Mesenchymal stem cell (in vitro differentiated cells and primary cell): ENCODE results near the gene FTCD.

Experiments
- DNase-seq: peaks from one replicate; pipeline ENCODE4 v3.0.0-alpha.2; 2013
- H2AFZ ChIP-seq: one replicate; pipeline ENCODE4 v1.6.1; 2013; ENCODE audit warnings: low read depth, mild to moderate bottlenecking, control low read depth, inconsistent platforms, low read length, moderate library complexity
- H2AK5ac ChIP-seq: 2 replicates; pipeline ENCODE4 v1.6.1; 2013; ENCODE audit warnings: low read length, moderate library complexity, mild to moderate bottlenecking, inconsistent platforms; ENCODE audit not compliant: severe bottlenecking
- H2BK120ac ChIP-seq: one replicate; pipeline ENCODE4 v1.6.1; 2013; ENCODE audit warnings: low read depth, mild to moderate bottlenecking, inconsistent platforms, low read length, moderate library complexity
- H2BK12ac ChIP-seq, 2 experiments: one replicate each; pipeline ENCODE4 v1.6.1; 2013; ENCODE audit warnings: inconsistent platforms in 2 of 2, low read length in 2 of 2, mild to moderate bottlenecking in 2 of 2, moderate library complexity in 2 of 2, control low read depth in 1 of 2
- H2BK15ac ChIP-seq: one replicate; pipeline ENCODE4 v1.6.1; 2013; ENCODE audit warnings: mild to moderate bottlenecking, low read depth, inconsistent platforms; ENCODE audit not compliant: poor library complexity, severe bottlenecking
- H2BK5ac ChIP-seq: 2 replicates; pipeline ENCODE4 v1.6.1; 2013; ENCODE audit warnings: low read depth, mild to moderate bottlenecking, low read length, control low read depth, inconsistent platforms; ENCODE audit not compliant: poor library complexity, severe bottlenecking
- H3K14ac ChIP-seq, 2 experiments: one replicate each; pipeline ENCODE4 v1.6.1; 2013; ENCODE audit warnings: inconsistent platforms in 2 of 2, low read length in 2 of 2, control low read depth in 1 of 2, mild to moderate bottlenecking in 1 of 2, moderate library complexity in 1 of 2
- H3K18ac ChIP-seq, 2 experiments: one replicate each; pipeline ENCODE4 v1.6.1; 2013; ENCODE audit warnings: inconsistent platforms in 2 of 2, low read length in 2 of 2, control low read depth in 1 of 2, low read depth in 1 of 2, mild to moderate bottlenecking in 1 of 2
- H3K23ac ChIP-seq, 2 experiments: one replicate each; pipeline ENCODE4 v1.6.1; 2013; ENCODE audit warnings: inconsistent platforms in 2 of 2, low read length in 2 of 2, mild to moderate bottlenecking in 2 of 2, moderate library complexity in 2 of 2, control low read depth in 1 of 2
- H3K27ac ChIP-seq: 2 replicates; pipeline ENCODE4 v1.5.1; 2013; ENCODE audit warnings: mild to moderate bottlenecking, moderate library complexity, low read length, control low read depth, inconsistent platforms; ENCODE audit not compliant: poor library complexity, severe bottlenecking
- H3K27me3 ChIP-seq, 2 experiments: 2 replicates each; pipeline versions ENCODE4 v1.6.1 to v1.7.0; 2013; ENCODE audit warnings: low read length in 2 of 2, mild to moderate bottlenecking in 2 of 2, moderate library complexity in 2 of 2, control low read depth in 1 of 2, inconsistent platforms in 1 of 2; ENCODE audit not compliant: control insufficient read depth in 1 of 2, insufficient read depth in 1 of 2
- H3K36me3 ChIP-seq, 2 experiments: 2 replicates each; pipeline versions ENCODE4 v1.6.1 to v1.7.0; 2013; ENCODE audit warnings: low read length in 2 of 2, control low read depth in 1 of 2, inconsistent platforms in 1 of 2, low read depth in 1 of 2, mild to moderate bottlenecking in 1 of 2; ENCODE audit not compliant: insufficient read depth in 2 of 2, control insufficient read depth in 1 of 2
- H3K4ac ChIP-seq, 2 experiments: one replicate each; pipeline ENCODE4 v1.6.1; 2013; ENCODE audit warnings: inconsistent platforms in 2 of 2, low read length in 2 of 2, mild to moderate bottlenecking in 2 of 2, moderate library complexity in 2 of 2, control low read depth in 1 of 2, low read depth in 1 of 2
- H3K4me1 ChIP-seq: 2 replicates; pipeline ENCODE4 v1.6.1; 2013; ENCODE audit warnings: low read depth, low read length, control low read depth; ENCODE audit not compliant: control insufficient read depth, insufficient read depth
- H3K4me2 ChIP-seq: 2 replicates; pipeline ENCODE4 v1.6.1; 2013; ENCODE audit warnings: low read length, mild to moderate bottlenecking, inconsistent platforms; ENCODE audit not compliant: poor library complexity, severe bottlenecking
- H3K4me3 ChIP-seq, 2 experiments: 2 replicates each; pipeline versions ENCODE4 v1.5.1 to v1.7.0; 2013; ENCODE audit warnings: low read length in 2 of 2, mild to moderate bottlenecking in 2 of 2, control low read depth in 1 of 2, low read depth in 1 of 2; ENCODE audit not compliant: insufficient read depth in 1 of 2
- H3K79me1 ChIP-seq: replicated peaks from 2 replicates; pipeline ENCODE4 v1.6.1; 2013; ENCODE audit warnings: mild to moderate bottlenecking, control low read depth, low read length, inconsistent platforms; ENCODE audit not compliant: poor library complexity, severe bottlenecking
- H3K9ac ChIP-seq: 2 replicates; pipeline ENCODE4 v1.7.0; 2013; ENCODE audit warnings: mild to moderate bottlenecking, low read length, moderate library complexity
- H3K9me3 ChIP-seq: 2 replicates; pipeline ENCODE4 v1.7.0; 2013; ENCODE audit warnings: mild to moderate bottlenecking, low read length; ENCODE audit not compliant: control insufficient read depth
- H4K8ac ChIP-seq: one replicate; pipeline ENCODE4 v1.6.1; 2013; ENCODE audit warnings: inconsistent platforms, mild to moderate bottlenecking, low read length, moderate library complexity
- H4K91ac ChIP-seq: one replicate; pipeline ENCODE4 v1.6.1; 2013; ENCODE audit warnings: mild to moderate bottlenecking, low read length, inconsistent platforms
- WGBS: methylation state at CpG from one replicate; pipeline ENCODE4 v1.1.7; 2013; ENCODE audit warnings: mixed read lengths; 5-methylcytosine and 5-hydroxymethylcytosine counted together

The FTCD gene

DNA sequence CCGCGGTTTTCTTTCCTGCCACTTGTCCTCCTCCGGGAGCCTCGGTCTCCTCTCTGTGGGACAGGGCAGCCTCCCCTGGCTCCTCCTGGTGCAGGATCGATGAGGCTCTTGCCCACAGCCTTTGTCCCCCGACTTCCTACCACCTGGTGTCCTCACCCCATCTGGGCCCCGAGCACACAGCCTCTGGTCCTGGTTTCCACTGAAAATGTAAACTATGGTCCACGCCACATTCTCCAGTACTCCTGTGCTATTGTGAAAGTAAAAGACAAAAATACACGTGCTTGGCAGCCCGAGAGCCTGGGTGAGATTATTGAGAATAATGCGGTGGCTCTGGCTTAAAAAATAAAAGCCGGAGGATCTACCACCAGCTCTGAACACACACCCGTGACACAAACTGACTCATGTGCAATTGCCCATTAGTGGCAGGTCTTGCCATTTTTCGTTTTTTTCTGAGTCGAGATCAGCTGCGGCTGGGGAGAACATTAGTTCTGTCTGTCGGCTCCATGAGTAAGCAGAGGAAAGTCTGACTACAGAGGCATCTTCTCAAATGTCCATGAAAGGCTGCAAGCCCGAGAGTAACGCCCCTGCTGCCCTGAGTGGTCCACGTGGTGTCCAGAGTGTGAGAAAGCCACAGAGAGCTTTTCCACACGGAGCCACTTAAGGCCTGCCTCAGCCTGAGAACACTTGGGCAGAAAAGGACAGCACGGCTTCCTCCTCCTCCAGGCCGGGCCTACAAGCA is 63.2 kb downstream of the FTCD start:
- DNase-seq, result peak; percentile 98
- Histone ChIP-seq H3K4me3 (peak overlapping the region in 1 of 2 experiments; percentile 71), H3K9me3 (peaks cover 29% of the 10 kb centered on the region), H3K4ac (peak overlapping the region; percentile 32 to 39), H3K4me1 (peaks cover 11% of the 10 kb centered on the region), H3K9ac (peak overlapping the region; percentile 95), H3K27me3 (no peaks in the 10 kb centered on the region), H2AFZ (no peak overlapping the region), H4K8ac (peak overlapping the region; percentile 70), H2BK120ac (peak overlapping the region; percentile 51), H3K27ac (no peak overlapping the region), H3K14ac (no peak overlapping the region), H3K36me3 (no peaks in the 10 kb centered on the region), H2BK5ac (no peak overlapping the region), H3K79me1 (no peaks in the 10 kb centered on the region), H2BK15ac (peak overlapping the region; percentile 57), H2BK12ac (peak overlapping the region; percentile 66 to 80), H3K23ac (no peak overlapping the region), H4K91ac (peak overlapping the region; percentile 95), H3K18ac (peak overlapping the region; percentile 77 to 86), H3K4me2 (no peak overlapping the region), H2AK5ac (no peak overlapping the region)
- 75% methylated on average over 20 of the region's 23 CpGs for WGBS

DNA sequence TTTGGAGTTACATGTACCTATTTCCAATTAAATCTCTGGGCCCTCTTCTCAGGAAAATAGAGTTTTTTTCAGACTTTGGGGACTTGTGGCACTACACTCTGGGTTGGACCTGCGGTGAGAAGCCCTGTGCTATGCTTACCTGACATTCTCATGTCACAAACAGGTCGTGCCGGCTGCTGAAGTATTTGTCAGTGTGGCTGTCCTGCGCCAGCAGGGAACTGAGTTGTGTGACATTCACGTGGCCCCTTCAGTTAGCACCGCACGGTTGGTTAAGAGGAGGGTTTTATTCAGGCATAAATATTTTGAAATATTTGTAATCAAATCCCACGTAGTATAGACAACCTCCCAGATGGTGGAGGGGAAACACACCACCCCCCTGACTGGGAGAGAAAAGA is 63.8 kb downstream of the FTCD start:
- H2BK120ac ChIP-seq, result peak overlapping the region; percentile 6
- peak overlapping the region; percentile 95 for H3K9ac ChIP-seq
- H4K91ac ChIP-seq, result peak overlapping the region; percentile 95
- peak overlapping the region; percentile 49 to 76 for H2BK12ac ChIP-seq
- DNase-seq, result no peak
- peaks cover 5% of the 10 kb centered on the region for H3K4me1 ChIP-seq
- WGBS, result 88% methylated on average over 6 of the region's 8 CpGs
- H3K4me3 ChIP-seq, result peak overlapping the region in 1 of 2 experiments; percentile 71
- H2BK15ac ChIP-seq, result no peak overlapping the region
- H3K79me1 ChIP-seq, result no peaks in the 10 kb centered on the region
- H3K27ac ChIP-seq, result no peak overlapping the region
- H3K18ac ChIP-seq, result peak overlapping the region; percentile 67 to 89
- H3K23ac ChIP-seq, result no peak overlapping the region
- H2BK5ac ChIP-seq, result no peak overlapping the region
- H2AK5ac ChIP-seq, result no peak overlapping the region
- no peak overlapping the region for H2AFZ ChIP-seq
- peak overlapping the region in 1 of 2 experiments; percentile 78 for H3K4ac ChIP-seq
- peaks cover 35% of the 10 kb centered on the region for H3K9me3 ChIP-seq
- no peak overlapping the region for H4K8ac ChIP-seq
- no peaks in the 10 kb centered on the region for H3K36me3 ChIP-seq
- H3K4me2 ChIP-seq, result no peak overlapping the region
- H3K27me3 ChIP-seq, result no peaks in the 10 kb centered on the region
- H3K14ac ChIP-seq, result no peak overlapping the region

DNA sequence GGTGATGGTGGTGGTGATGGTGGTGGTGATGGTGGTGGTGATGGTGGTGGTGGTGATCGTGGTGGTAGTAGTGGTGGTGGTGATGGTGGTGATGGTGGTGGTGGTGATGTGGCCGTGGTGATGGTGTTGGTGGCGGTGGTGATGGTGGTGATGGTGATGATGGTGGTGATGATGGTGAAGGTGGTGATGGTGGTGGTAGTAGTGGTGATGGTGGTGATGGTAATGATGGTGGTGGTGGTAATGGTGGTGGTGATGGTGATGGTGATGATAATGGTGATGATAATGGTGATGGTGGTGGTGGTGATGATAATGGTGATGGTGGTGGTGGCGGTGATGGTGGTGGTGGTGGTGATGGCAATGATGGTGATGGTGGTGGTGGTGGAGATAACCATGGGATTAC is 64.3 kb downstream of the FTCD start:
- Histone ChIP-seq H3K18ac (peak overlapping the region in 1 of 2 experiments; percentile 0), H4K91ac (peak overlapping the region; percentile 48), H3K79me1 (no peaks in the 10 kb centered on the region), H3K9ac (peak overlapping the region; percentile 95), H3K23ac (no peak overlapping the region), H2BK120ac (no peak overlapping the region), H2BK15ac (no peak overlapping the region), H3K27ac (no peak overlapping the region), H3K4me3 (no peak overlapping the region), H3K36me3 (no peaks in the 10 kb centered on the region), H2AK5ac (no peak overlapping the region), H3K4me2 (no peak overlapping the region), H2AFZ (no peak overlapping the region), H3K9me3 (peaks cover 36% of the 10 kb centered on the region), H3K4ac (no peak overlapping the region), H4K8ac (no peak overlapping the region), H3K4me1 (peaks cover 3% of the 10 kb centered on the region), H2BK5ac (no peak overlapping the region), H3K27me3 (no peaks in the 10 kb centered on the region), H3K14ac (no peak overlapping the region), H2BK12ac (peak overlapping the region in 1 of 2 experiments; percentile 42)
- no peak for DNase-seq
- 93% methylated on average over 4 of the region's 4 CpGs for WGBS

DNA sequence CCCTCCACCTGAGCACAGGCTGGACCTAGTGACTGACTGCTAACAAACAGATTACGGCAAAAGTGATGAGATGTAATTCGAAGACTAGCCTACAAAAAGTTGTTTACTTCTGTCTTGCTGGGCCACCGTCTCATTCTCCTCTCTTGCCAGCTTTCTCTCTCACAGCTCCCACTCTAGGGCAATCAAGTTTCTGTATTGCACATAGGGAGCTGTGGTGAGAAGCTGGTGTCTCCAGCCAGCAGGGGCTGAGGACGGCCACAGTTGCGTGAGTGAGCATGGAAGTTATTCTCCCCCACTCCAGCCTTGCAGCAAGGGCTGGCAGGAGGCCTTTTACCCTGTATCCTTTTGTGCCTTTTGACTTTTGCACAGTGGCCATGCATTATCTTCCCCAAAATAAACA is 66.1 kb downstream of the FTCD start:
- H4K8ac ChIP-seq, result no peak overlapping the region

More for the DNA sequence above, 66.1 kb downstream of the FTCD start:
- H3K23ac ChIP-seq, result no peak overlapping the region
- H3K36me3 ChIP-seq, result no peaks in the 10 kb centered on the region
- WGBS, result 89% methylated on average over 5 of the region's 5 CpGs
- H2AK5ac ChIP-seq, result no peak overlapping the region
- H3K4me2 ChIP-seq, result no peak overlapping the region
- peaks cover 3% of the 10 kb centered on the region for H3K4me1 ChIP-seq
- DNase-seq, result no peak
- no peak overlapping the region for H3K4ac ChIP-seq
- no peak overlapping the region for H4K91ac ChIP-seq
- no peak overlapping the region for H2BK12ac ChIP-seq
- H3K27me3 ChIP-seq, result no peaks in the 10 kb centered on the region
- no peak overlapping the region for H2BK120ac ChIP-seq
- no peak overlapping the region for H2BK15ac ChIP-seq
- H3K4me3 ChIP-seq, result peak overlapping the region in 1 of 2 experiments; percentile 14
- H2AFZ ChIP-seq, result no peak overlapping the region
- H3K14ac ChIP-seq, result no peak overlapping the region
- H2BK5ac ChIP-seq, result no peak overlapping the region
- H3K9ac ChIP-seq, result peak overlapping the region; percentile 22
- H3K79me1 ChIP-seq, result no peaks in the 10 kb centered on the region
- no peak overlapping the region for H3K18ac ChIP-seq
- peaks cover 36% of the 10 kb centered on the region for H3K9me3 ChIP-seq
- H3K27ac ChIP-seq, result no peak overlapping the region
